GM12892 (cell line): ENCODE results near the gene ADAMTS2.

Source experiments
- POLR2A ChIP-seq: IDR thresholded peaks from 2 replicates; pipeline ENCODE4 v1.6.1; 2011; ENCODE audit warnings: low read depth, low read length, control low read depth
- TAF1 ChIP-seq: IDR thresholded peaks from 2 replicates; pipeline ENCODE4 v1.6.1; 2011; ENCODE audit warnings: low read depth, mild to moderate bottlenecking, control low read depth, low read length, borderline replicate concordance

- TF ChIP-seq TAF1, result no peak
- no peak for TF ChIP-seq POLR2A
These were observed 25.3 kb upstream of the ADAMTS2 start for GRCh38 chr5:179370490-179371120.
